ENCODE measurements around the gene ERBB3. TPM values are rescaled to one million over a fixed set of nuclear protein-coding genes. Genes with fewer than 3 reads are reported as not detected.
"Not testable (repeated sequence)": the region's sequence is repeated elsewhere in the genome, so short reads cannot be mapped to it uniquely, and the experiment has no call there.

The ERBB3 gene
- total RNA-seq, 2 experiments from 2014 or later = 1.0 to 1.9 TPM

DNA sequence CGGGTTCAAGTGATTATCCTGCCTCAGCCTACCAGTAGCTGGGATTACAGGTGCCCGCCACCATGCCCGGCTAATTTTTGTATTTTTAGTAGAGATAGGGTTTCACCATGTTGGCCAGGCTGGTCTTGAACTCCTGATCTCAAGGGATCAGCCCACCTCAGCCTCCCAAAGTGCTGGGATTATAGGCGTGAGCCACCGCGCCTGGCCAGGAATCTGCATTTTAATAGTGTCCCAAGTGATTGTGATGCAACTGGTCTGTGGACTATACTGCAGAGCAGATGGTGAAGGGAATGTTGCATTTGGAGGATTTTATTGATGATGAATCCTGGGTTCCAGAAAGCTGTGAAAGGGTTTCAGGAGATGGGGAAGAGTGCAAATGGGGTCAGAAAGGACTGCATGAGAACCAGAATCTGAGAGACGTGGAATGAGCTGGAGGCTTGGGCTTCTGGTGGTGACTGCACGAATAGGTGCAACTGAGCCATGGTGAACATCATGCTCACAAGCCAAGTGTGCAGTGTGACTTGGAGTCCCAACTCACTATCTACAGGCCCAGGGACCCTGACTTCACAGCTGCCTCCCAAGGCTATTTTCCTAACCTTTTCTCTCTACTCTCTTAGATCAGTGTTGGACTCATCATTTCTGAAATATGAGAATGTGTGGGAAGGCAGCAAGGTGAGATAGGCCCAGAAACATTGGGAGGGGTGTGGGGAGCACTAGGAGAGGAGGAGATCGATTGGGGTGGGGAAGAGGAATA is 33.8 kb upstream of the ERBB3 start:
- Mint-ChIP-seq H3K27me3 (ENCODE audit: low read depth) (no peaks in the 10 kb centered on the region), H3K9me3 (no peaks in the 10 kb centered on the region), H3K27ac (peak overlapping the region; percentile 56), H3K4me3 (no peak overlapping the region), H3K36me3 (ENCODE audit: low read depth) (peaks cover 22% of the 10 kb centered on the region), H3K4me1 (ENCODE audit: low read depth) (peaks cover 38% of the 10 kb centered on the region)
- intact Hi-C loops (cut with micrococcal nuclease) = loop anchor here (5.0 kb wide), 1 partner anchor 36 kb away; the partner anchor contains the start of gene ERBB3
- CTCF ChIA-PET = interaction anchor here (0.7 to 3.0 kb wide), 13 partner anchors 17 to 812 kb away, joined by 3 to 18 read pairs (median 4); partner anchors contain the start of genes PA2G4, SMARCC2, SUOX and ZC3H10
- no peak for DNase-seq

DNA sequence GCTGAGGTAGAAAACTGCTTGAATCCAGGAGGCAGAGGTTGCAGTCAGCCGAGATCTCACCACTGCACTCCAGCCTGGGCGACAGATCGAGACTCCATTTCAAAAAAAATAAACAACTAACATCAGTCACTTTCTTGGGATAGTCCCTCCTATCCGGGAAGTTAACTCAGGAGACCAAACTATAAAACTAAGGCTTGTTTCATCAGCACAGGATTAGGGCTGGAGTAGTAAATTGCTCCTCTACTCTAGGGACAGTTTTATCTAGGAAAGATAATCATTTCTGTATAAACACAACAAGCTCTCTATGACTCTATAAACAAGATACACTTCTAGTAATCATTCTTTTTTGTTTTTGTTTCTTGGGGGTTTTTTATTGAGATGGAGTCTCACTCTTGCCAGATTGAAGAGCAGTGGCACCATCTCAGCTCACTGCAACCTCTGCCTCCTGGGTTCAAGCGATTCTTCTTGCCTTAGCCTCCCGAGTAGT is 26.5 kb upstream of the ERBB3 start:
- no peaks in the 10 kb centered on the region for H3K27me3 Mint-ChIP-seq (ENCODE audit: low read depth)
- H3K27ac Mint-ChIP-seq = no peak overlapping the region
- no peak overlapping the region for H3K4me3 Mint-ChIP-seq
- intact Hi-C loops (cut with micrococcal nuclease) = no loop called here
- no peaks in the 10 kb centered on the region for H3K36me3 Mint-ChIP-seq (ENCODE audit: low read depth)
- DNase-seq = no peak
- CTCF ChIA-PET = interaction anchor here (0.6 to 0.7 kb wide), 2 partner anchors 39 to 124 kb away, joined by 3 to 4 read pairs; no protein-coding TSS in a partner anchor
- no peaks in the 10 kb centered on the region for H3K9me3 Mint-ChIP-seq
- H3K4me1 Mint-ChIP-seq (ENCODE audit: low read depth) = no peaks in the 10 kb centered on the region

DNA sequence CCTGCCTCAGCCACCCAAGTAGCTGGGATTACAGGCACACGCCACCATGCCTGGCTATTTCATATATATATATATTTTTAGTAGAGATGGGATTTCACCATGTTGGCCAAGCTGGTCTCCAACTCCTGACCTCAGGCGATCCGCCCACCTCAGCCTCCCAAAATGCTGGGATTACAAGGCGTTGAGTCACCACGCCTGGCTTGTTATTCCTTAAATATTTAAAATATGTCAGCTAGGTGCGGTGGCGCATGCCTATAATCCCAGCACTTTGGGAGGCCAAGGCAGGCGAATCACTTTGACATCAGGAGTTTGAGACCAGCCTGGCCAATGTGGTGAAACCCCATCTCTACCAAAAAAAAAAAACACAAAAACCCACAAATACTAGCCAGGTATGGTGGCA is 20.0 kb upstream of the ERBB3 start:
- intact Hi-C loops (cut with micrococcal nuclease); H3K4me3 Mint-ChIP-seq; CTCF ChIA-PET; H3K9me3 Mint-ChIP-seq; DNase-seq; H3K27me3 Mint-ChIP-seq (ENCODE audit: low read depth); H3K36me3 Mint-ChIP-seq (ENCODE audit: low read depth); H3K27ac Mint-ChIP-seq; H3K4me1 Mint-ChIP-seq (ENCODE audit: low read depth): not testable (repeated sequence)

DNA sequence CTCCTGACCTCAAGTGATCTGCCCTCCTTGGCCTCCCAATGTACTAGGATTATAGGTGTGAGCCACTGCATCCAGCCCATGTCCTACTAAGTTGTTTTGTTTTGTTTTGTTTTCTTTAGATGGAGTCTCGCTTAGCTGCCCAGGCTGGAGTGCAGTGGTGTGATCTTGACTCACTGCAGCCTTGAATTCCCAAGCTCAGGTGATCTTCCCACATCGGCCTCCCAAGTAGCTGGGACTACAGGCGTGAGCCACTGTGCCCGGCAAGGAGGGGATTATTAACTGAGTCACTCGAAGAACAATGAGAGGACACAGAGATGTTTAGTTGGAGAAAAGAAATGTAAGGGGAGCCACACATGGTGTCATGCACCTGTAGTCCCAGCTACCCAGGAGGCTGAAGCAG is 18.0 kb upstream of the ERBB3 start:
- no peak overlapping the region for H3K27ac Mint-ChIP-seq
- intact Hi-C loops (cut with micrococcal nuclease) = no loop called here
- H3K4me3 Mint-ChIP-seq = no peak overlapping the region
- peaks cover 3% of the 10 kb centered on the region for H3K4me1 Mint-ChIP-seq (ENCODE audit: low read depth)
- DNase-seq = no peak
- H3K36me3 Mint-ChIP-seq (ENCODE audit: low read depth) = no peaks in the 10 kb centered on the region
- no peaks in the 10 kb centered on the region for H3K27me3 Mint-ChIP-seq (ENCODE audit: low read depth)
- CTCF ChIA-PET = interaction anchor here (1.1 to 2.0 kb wide), 2 partner anchors 15 to 23 kb away, joined by 4 to 6 read pairs; no protein-coding TSS in a partner anchor
- no peaks in the 10 kb centered on the region for H3K9me3 Mint-ChIP-seq

GRCh38 chr12:56062996-56063395 is 17.0 kb upstream of the ERBB3 start:
- Mint-ChIP-seq H3K9me3 (no peaks in the 10 kb centered on the region), H3K27me3 (ENCODE audit: low read depth) (no peaks in the 10 kb centered on the region), H3K36me3 (ENCODE audit: low read depth) (no peaks in the 10 kb centered on the region), H3K4me1 (ENCODE audit: low read depth) (peaks cover 4% of the 10 kb centered on the region), H3K27ac (no peak overlapping the region), H3K4me3 (no peak overlapping the region)
- intact Hi-C loops (cut with micrococcal nuclease) = no loop called here
- no peak for DNase-seq
- CTCF ChIA-PET = interaction anchor here (0.7 kb wide), 1 partner anchor 145 kb away, joined by 3 read pairs; no protein-coding TSS in a partner anchor

DNA sequence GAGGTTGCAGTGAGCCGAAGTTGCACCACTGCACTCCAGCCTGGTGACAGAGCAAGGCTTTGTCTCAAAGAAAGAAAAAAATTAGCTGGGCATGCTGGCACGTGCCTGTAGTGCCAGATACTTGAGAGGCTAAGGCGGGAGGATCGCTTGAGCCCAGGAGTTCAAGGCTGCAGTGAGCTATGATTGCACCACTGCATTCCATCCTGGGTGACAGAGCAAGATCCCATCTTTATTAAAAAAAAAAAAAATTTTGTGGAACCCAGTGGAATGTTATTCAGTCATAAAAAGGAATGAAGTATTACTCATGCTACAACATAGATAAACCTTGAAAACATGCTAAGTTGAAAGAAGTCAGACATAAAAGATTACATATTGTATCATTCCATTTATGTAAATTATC is 8.3 kb upstream of the ERBB3 start:
- no peak for DNase-seq
- Mint-ChIP-seq H3K27me3 (ENCODE audit: low read depth) (no peaks in the 10 kb centered on the region), H3K4me1 (ENCODE audit: low read depth) (peaks cover 4% of the 10 kb centered on the region), H3K36me3 (ENCODE audit: low read depth) (no peaks in the 10 kb centered on the region), H3K9me3 (no peaks in the 10 kb centered on the region), H3K4me3 (no peak overlapping the region), H3K27ac (no peak overlapping the region)
- intact Hi-C loops (cut with micrococcal nuclease) = no loop called here
- CTCF ChIA-PET = interaction anchor here (0.9 kb wide), 1 partner anchor 76 kb away, joined by 3 read pairs; no protein-coding TSS in a partner anchor

DNA sequence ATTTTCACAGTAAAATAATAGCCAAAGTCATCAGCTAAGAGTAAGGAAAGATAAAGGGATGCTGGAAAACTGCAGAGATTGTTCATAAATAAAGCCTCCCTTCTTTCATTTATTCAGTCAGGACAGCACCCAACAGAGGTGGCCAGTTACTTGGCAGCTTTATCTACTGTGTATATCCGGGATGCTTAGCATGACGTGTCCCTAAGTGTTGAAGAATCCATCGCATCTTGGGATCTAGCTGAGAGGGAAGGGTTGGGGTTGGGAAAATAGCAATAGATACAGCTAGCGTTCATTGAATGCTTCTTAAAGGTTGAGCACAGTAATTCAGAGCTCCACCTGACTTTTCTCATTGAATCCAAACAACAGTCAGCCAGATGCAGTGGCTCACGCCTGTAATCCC is 5.6 kb upstream of the ERBB3 start:
- CTCF ChIA-PET = interaction anchor here (0.8 kb wide), 1 partner anchor 11 kb away, joined by 3 read pairs; no protein-coding TSS in a partner anchor
- H3K4me3 Mint-ChIP-seq = no peak overlapping the region
- H3K27ac Mint-ChIP-seq = no peak overlapping the region
- H3K27me3 Mint-ChIP-seq (ENCODE audit: low read depth) = no peaks in the 10 kb centered on the region
- H3K9me3 Mint-ChIP-seq = no peaks in the 10 kb centered on the region
- H3K36me3 Mint-ChIP-seq (ENCODE audit: low read depth) = no peaks in the 10 kb centered on the region
- no peaks in the 10 kb centered on the region for H3K4me1 Mint-ChIP-seq (ENCODE audit: low read depth)
- intact Hi-C loops (cut with micrococcal nuclease) = no loop called here
- no peak for DNase-seq

GRCh38 chr12:56077966-56078365 is 2.0 kb upstream of the ERBB3 start:
- H3K36me3 Mint-ChIP-seq (ENCODE audit: low read depth); H3K4me3 Mint-ChIP-seq; intact Hi-C loops (cut with micrococcal nuclease); H3K27ac Mint-ChIP-seq; H3K9me3 Mint-ChIP-seq; DNase-seq: not testable (repeated sequence)
- CTCF ChIA-PET = interaction anchor here (0.6 to 1.1 kb wide), 4 partner anchors 9 to 336 kb away, joined by 3 read pairs; partner anchors contain the start of gene ZC3H10
- peaks cover 17% of the 10 kb centered on the region for H3K27me3 Mint-ChIP-seq (ENCODE audit: low read depth)
- H3K4me1 Mint-ChIP-seq (ENCODE audit: low read depth) = peaks cover 12% of the 10 kb centered on the region

GRCh38 chr12:56078427-56078826 is 1.5 kb upstream of the ERBB3 start:
- CTCF ChIA-PET = interaction anchor here (0.6 to 1.1 kb wide), 3 partner anchors 10 to 337 kb away, joined by 3 read pairs; partner anchors contain the start of gene ZC3H10
- Mint-ChIP-seq H3K9me3 (no peaks in the 10 kb centered on the region), H3K27me3 (ENCODE audit: low read depth) (peaks cover 17% of the 10 kb centered on the region), H3K4me3 (peak overlapping the region; percentile 76), H3K36me3 (ENCODE audit: low read depth) (no peaks in the 10 kb centered on the region), H3K27ac (no peak overlapping the region), H3K4me1 (ENCODE audit: low read depth) (peaks cover 12% of the 10 kb centered on the region)
- no peak for DNase-seq
- intact Hi-C loops (cut with micrococcal nuclease) = no loop called here

DNA sequence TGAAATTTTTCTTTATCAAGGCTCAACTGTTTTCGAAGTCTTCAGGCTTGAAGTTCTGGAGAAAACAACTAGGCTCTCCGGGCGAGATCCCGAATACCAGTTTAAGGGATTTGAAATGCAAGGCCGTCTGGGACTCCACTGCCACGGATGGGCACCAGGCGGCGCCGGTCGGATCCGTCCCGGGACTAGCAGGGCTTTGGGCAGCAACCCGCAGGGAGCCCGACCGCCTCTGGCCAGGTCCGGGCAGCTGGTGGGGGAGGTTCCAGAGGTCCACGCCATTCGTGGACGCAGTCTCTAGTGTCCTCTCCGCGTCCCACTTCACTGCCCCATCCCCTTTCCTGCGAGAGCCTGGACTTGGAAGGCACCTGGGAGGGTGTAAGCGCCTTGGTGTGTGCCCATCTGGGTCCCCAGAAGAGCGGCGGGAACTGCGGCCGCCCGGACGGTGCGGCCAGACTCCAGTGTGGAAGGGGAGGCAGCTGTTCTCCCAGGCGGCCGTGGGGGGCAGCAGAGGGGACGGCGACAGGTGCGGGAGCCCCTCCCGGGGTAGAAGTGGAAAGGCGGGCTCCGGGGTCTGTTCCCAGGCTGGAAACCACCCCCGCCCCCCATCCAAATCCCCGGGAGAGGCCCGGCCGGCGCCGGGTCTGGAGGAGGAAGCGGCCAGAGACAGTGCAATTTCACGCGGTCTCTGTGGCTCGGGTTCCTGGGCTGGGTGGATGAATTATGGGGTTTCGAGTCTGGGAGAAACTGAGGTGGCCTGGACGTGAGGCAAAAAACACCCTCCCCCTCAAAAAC is 838 bp upstream of the ERBB3 start:
- Mint-ChIP-seq H3K36me3 (ENCODE audit: low read depth) (no peaks in the 10 kb centered on the region), H3K4me1 (ENCODE audit: low read depth) (peaks cover 12% of the 10 kb centered on the region), H3K27me3 (ENCODE audit: low read depth) (peaks cover 17% of the 10 kb centered on the region), H3K27ac (no peak overlapping the region), H3K9me3 (no peaks in the 10 kb centered on the region), H3K4me3 (peak overlapping the region; percentile 76)
- peak; percentile 70 for DNase-seq
- intact Hi-C loops (cut with micrococcal nuclease) = loop anchor here (1.0 kb wide), 2 partner anchors 25 to 39 kb away; partner anchors contain the start of genes PA2G4 and ZC3H10
- CTCF ChIA-PET = interaction anchor here (0.8 to 1.0 kb wide), 3 partner anchors 10 to 32 kb away, joined by 3 to 4 read pairs (median 4); partner anchors contain the start of gene PA2G4

DNA sequence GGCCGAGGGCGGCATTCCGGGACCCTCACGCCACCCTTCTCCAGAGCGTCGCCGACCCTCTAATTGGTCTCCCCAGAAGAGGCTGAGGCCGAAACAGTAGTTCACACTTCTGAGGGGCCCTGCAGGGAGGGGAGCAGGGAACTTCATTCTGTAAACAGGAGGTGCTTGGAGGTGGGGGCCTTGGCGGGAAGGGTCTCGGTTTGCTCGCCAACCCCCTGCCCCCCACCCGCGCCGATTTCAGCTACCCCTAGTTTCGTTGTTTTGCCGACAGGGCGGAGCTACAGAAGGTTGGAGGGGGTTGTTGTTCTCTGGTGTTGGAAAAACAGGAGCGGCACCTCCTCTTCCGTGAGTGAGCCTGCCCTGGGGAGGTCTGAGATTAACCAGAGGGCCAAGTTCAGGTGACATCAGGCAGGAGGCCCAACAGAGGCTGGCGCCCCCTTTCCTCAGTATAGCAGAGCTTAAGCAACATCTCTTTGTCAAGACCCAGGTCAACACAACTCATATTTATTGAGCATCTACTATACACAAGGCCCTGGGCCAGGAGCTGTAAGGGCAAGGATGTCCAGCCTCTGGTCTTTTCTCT is 682 bp downstream of the ERBB3 start:
- H3K9me3 Mint-ChIP-seq = no peaks in the 10 kb centered on the region

More for the DNA sequence above, 682 bp downstream of the ERBB3 start:
- H3K27ac Mint-ChIP-seq = no peak overlapping the region
- H3K27me3 Mint-ChIP-seq (ENCODE audit: low read depth) = peaks cover 17% of the 10 kb centered on the region
- no peaks in the 10 kb centered on the region for H3K36me3 Mint-ChIP-seq (ENCODE audit: low read depth)
- DNase-seq = no peak
- peak overlapping the region; percentile 76 for H3K4me3 Mint-ChIP-seq
- intact Hi-C loops (cut with micrococcal nuclease) = loop anchor here (5.0 kb wide), 1 partner anchor 33 kb away; no protein-coding TSS in a partner anchor
- CTCF ChIA-PET = interaction anchor here (1.0 to 1.3 kb wide), 3 partner anchors 16 to 85 kb away, joined by 3 to 4 read pairs (median 4); no protein-coding TSS in a partner anchor
- H3K4me1 Mint-ChIP-seq (ENCODE audit: low read depth) = peaks cover 12% of the 10 kb centered on the region
